GM19023 (cell line): ENCODE data around the gene MAGEC1.
"Not testable (repeated sequence)": the region's sequence is repeated elsewhere in the genome, so short reads cannot be mapped to it uniquely, and the experiment has no call there.

Source experiments
- ATAC-seq: cut with Tn5 transposase; IDR thresholded peaks from one replicate; pipeline ENCODE4 v1.9.1; 2021; ENCODE audit warnings: mild to moderate bottlenecking, moderate library complexity; ENCODE audit not compliant: unreplicated experiment

Gene MAGEC1, protein sequence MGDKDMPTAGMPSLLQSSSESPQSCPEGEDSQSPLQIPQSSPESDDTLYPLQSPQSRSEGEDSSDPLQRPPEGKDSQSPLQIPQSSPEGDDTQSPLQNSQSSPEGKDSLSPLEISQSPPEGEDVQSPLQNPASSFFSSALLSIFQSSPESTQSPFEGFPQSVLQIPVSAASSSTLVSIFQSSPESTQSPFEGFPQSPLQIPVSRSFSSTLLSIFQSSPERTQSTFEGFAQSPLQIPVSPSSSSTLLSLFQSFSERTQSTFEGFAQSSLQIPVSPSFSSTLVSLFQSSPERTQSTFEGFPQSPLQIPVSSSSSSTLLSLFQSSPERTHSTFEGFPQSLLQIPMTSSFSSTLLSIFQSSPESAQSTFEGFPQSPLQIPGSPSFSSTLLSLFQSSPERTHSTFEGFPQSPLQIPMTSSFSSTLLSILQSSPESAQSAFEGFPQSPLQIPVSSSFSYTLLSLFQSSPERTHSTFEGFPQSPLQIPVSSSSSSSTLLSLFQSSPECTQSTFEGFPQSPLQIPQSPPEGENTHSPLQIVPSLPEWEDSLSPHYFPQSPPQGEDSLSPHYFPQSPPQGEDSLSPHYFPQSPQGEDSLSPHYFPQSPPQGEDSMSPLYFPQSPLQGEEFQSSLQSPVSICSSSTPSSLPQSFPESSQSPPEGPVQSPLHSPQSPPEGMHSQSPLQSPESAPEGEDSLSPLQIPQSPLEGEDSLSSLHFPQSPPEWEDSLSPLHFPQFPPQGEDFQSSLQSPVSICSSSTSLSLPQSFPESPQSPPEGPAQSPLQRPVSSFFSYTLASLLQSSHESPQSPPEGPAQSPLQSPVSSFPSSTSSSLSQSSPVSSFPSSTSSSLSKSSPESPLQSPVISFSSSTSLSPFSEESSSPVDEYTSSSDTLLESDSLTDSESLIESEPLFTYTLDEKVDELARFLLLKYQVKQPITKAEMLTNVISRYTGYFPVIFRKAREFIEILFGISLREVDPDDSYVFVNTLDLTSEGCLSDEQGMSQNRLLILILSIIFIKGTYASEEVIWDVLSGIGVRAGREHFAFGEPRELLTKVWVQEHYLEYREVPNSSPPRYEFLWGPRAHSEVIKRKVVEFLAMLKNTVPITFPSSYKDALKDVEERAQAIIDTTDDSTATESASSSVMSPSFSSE

DNA sequence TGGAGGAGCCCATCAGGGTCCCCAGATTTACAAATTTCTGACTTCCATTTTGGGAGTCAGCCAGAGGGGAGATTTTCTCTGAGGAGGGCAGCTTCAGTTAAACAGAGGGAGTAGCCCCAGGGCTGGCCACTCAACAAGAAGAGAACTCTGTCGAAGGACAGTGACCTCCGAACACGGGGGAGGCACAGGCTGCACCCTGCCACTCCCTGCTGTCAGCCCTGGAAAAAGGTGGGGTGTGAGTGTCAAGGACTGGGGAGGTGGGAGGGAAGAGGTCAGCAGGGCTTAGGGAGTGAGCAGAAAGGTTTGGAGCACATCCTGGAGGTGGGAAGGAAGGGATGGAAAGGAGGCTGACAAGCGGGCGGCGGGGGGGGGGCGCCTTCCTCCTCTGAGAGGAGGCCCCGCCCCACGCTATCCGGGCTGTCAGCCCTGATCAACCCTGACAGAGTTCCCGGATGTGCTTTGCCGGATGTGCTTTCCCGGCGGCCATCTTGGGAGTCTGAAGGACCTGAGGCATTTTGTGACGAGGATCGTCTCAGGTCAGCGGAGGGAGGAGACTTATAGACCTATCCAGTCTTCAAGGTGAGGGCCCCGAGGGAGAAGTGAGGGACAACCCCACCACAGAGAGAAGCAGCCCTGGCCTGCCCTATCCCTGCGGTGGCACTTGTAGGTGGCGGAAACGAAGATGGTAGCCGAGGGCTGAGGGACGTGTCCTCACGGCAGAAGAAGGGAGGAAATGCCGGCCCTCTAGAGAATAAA is at the start of gene MAGEC1:
Gene MAGEC1, plus strand, starts transcription at position 495 of the 756 bp plus-strand sequence. CDS start 1,179 bp downstream, outside the sequence.
- no peak for ATAC-seq

DNA sequence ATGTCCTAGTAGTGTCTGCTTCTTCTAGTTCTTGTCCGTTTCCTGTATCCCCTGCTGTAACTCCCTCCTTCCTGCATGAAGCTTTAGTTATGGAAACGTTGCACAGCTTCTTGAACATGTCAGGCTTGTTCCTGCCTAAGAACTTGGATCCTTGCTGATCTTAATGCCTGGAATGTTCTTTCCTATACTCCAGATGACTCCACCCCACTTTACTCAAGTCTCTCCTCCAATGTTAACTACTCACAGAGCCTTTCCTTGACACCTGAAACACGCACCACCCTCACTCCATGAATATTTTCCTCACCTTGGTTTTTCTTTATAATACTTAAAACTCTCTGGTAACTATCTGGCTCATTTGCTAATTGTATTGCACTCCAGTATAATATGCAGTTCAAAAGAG is 46.2 kb upstream of the MAGEC1 start:
- ATAC-seq = no peak

DNA sequence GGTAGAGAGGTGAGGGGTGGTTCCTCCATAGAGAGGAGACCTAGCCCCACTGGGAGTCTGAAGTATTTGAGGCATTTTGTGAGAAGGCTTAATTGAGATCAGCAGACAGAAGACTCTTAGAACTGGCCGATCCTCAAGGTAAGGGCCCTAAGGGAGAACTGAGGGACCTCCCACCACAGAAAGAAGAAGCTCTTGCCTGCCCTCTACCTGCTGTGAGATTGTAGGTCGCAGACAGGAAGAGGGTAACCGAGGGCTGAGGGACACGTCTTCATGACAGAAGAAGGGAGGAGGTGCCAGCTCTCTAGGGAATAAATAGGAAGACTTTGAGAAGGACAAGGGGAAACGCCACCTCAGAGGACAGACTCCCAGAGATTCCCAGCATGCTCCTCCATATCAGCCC is 24.1 kb upstream of the MAGEC1 start:
- ATAC-seq = no peak

DNA sequence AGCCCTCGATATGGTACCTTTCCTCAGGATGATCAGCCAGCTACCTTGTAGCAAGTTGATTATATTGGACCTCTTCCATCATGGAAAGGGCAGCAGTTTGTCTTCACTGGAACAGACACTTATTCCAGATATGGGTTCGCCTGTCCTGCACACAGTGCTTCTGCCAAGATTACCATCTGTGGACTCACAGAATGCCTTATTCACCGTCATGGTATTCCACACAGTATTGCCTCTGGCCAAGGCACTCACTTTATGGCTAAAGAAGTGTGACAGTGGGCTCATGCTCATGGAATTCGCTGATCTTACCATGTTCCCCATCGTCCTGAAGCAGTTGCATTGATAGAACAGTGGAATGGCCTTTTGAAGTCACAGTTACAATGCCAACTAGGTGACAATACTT is 14.9 kb upstream of the MAGEC1 start:
- not testable (repeated sequence) for ATAC-seq

DNA sequence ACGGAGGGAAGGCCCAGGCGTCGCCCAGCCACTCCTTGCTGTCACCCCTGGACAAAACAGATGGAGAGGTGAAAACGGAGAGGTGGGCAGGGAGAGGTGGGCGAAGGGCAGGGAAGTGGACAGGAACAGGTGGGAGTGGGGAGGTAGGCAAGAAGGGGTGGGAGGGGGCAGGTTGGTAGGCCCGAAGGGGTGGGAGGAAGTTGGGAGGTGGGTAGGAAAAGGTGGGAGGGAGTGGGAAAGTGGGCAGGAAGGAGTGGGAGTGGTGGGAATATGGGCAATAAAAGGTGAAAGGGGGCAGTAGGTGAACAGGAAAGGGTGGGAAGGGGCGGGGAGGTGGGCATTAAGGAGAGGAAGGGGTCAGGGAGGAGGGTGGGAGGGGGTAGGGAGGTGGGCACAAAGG is 9.0 kb upstream of the MAGEC1 start:
- no peak for ATAC-seq

DNA sequence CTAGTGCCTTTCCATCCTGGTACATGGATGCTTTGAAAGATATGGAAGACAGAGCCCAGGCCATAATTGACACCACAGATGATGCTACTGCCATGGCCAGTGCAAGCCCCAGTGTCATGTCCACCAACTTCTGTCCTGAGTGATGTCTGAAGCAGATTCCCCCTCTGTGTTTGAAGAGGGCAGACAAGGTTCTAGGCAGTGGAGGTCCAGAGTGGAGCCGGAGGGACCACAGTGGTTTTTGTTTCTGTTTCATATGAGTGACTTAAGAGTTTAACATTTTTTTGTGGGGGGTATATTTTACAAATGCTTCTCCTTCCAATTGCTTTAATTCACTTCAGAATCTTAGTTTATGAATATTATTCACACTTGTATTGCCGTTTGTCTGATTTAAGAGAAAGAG is 6.0 kb upstream of the MAGEC1 start:
- ATAC-seq = no peak

DNA sequence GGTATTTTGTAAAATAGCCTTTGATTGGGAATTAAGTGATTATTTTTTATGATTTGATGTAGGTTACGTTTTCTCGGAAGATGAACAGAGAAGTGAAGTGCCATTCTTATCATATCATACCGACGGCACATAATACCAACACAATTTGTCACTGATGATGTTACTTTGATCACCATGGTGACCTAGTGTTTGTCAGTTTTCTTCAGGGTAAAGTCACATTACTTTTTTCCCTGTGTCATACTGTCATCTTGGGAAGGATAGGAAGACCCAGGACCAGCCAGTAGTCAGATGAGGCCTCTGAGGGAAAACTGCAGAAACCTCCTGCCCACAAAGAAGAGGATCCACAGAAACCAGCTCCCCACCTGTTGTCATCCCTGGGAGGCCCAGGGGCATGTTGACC is 1.3 kb upstream of the MAGEC1 start:
- no peak for ATAC-seq

DNA sequence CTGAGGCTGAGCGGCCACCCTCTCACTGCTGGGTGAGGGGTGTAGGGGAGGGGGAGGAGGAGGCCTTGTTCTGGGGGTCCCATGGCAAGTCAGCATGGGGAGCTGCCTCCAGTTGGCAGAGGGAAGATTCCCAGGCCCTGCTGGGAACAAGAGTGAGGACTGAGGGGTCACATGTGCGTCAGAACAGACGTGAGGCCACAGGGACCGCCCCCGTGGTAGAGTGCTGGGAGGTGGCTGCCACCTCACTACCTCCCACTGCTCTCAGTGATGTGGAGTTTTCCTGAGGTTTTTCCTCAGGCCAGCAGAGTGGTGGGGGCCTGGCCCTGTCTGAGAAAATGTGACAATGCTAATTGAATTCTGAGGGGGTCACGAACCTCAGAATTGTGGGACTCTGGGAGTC is 568 bp downstream of the MAGEC1 start:
- ATAC-seq = no peak

DNA sequence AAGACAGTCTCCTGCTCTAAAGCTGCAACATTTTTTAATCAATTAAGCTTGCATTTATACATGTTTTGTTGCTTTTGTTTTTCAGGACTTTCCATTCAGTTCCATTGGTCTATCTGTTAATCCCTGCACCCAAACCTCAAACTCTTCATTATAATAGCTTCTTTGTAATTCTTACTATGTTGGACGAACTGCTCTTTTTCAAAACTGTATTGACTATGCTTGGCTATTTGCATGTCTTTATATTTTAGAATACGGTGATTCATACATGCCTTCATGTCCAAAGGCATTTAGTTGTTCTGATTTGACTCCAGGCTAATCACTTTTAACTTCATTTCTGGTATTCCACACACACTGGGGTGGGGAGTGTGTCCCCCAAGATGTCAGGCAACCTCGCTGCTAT is 14.1 kb downstream of the MAGEC1 start:
- no peak for ATAC-seq

DNA sequence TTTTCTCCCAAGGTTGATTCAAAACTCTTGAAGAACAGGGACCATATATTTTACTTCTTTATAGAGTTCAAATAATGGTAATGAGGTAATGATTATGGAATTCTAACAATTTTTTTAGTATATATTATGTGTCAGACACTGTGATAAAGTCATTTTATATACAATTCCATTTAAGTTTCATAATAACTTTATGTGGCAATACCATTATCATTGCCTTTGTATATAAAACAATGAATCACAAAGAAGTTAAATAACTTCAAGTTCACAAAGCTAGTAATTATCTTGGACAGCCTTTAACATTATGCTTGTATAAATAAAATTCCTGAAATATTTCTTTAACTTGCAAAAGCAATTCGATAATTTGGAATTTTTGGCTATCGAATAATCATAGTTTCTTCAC is 20.6 kb downstream of the MAGEC1 start:
- ATAC-seq = no peak

DNA sequence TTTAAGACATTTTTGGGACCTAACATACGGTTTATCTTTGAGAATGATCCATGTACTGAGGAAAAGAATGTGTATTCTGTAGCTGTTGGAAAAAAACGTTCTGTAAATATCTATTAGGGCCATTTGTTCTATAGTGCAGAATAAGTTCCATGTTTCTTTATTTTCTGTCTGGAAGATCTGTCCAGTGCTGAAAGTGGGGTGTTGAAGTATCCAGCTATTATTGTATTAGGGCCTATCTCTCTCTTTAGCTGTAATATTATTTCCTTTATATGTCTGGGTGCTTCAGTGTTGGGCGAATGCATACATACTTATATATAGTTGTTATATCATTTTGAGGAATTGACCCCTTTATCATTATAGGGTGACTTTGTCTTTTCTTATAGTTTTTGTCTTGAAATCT is 24.7 kb downstream of the MAGEC1 start:
- no peak for ATAC-seq

DNA sequence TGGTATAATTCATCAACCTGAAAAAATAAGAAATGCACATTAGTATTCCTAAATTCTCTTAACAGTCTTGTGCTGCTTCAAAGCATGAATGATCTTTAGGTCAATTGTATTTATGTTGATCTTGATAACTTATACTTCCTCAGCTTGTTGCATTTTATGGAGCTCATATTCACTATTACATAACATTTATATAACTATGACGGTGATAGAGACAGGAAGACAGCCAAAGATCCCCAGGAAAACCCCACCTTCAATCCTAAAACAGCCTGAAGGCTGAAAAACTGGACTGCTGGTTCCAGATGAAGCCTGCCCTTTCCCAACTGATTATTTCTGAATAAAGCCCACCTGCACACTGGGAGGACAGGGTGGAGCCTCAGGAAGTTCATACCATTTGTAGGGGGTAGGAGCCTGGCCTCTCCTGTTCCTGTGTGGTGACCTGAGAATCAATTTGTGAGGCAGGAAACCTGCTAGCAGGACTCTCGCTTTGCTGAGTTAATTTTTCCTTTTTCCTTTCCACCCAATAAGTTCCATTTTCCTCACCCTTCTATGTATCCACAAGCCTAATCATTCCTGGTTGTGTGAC is 30.5 kb downstream of the MAGEC1 start:
- ATAC-seq = no peak

DNA sequence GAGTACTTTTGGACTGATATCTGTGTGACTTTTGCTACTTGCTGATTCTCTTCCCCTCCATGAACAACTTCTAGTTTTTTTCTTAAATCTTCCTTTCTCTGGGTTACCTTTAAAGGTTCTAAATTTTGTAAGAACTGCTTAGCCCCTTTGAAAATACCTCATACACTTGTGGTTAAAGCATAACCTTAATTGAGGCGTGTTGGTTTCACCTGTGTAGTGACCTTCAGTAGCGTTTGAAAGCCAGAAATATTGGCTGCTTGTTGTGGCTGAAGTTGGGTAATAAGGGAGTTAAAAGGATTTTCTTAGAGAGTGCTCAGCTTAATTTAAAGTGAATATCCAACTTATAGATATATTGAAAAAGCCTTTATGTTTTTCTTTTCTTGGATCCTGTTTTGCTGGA is 32.0 kb downstream of the MAGEC1 start:
- ATAC-seq = no peak

DNA sequence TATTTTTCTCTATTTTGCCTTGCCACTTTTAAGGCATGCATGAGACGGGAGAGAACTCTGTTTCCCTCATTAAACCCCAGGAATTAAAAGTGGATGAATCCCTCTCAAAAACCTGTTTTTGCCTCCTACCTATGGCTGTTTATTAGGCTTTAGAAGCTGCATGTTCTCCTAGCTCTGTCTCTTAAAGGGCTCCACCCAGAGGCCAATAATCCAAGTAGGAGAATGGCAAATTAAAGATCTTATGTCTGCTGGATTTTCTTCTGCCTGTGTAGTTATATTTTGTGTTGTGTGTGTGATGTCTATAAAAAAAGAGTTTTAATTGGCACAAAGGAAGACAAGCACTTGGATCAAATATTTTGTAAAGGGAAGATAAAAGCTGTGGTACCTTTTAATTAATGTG is 32.4 kb downstream of the MAGEC1 start:
- no peak for ATAC-seq

DNA sequence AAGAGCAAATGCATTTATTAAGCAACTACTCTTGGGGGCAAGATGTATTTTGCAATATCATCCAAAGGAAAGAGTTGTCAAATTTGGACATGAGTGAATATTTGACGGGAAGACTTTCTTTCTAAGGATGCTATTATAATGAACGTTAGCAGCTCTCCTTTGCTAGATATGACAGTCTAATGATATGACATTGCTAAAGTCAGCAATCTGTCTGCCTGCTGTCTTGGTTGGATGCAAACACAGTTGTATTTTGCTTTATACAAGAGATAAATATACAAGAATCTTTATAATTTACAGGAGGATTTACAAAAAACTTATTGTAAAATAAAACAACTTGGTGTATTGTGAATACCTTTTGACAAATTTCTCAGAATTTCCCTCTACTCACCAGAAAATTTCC is 37.5 kb downstream of the MAGEC1 start:
- no peak for ATAC-seq

DNA sequence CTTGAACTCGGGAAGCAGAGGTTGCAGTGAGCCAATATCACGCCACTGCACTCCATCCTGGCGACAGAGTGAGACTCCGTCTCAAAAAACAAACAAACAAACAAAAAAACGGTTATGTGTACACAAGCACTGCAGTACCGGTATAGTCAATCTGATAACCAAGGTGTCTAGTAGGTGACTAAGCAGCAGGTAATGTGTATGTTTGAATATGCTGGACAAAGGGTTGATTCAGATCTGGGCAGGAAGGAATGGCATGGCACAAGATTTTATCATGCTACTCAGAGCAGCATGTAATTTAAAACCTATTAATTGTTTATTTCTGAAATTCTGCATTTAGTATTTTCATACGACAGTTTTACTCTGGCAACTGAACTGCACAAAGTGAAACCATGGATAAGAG is 41.7 kb downstream of the MAGEC1 start:
- ATAC-seq = no peak

DNA sequence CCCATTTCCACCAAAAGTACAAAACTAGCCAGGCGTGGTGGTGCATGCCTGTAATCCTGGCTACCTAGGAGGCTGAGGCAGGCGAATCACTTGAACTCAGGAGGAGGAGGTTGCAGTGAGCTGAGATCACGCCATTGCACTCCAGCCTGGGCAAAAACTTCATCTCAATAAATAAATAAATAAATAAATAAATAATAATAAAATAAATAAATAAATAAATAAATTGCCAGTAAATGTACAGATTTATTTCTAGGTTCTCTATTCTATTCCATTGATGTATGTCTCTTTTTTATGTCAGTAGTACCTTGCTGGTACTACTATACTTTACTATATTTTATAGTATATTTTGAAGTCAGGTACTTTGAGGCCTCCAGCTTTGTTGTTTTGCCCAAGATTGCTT is 43.7 kb downstream of the MAGEC1 start:
- ATAC-seq = no peak

DNA sequence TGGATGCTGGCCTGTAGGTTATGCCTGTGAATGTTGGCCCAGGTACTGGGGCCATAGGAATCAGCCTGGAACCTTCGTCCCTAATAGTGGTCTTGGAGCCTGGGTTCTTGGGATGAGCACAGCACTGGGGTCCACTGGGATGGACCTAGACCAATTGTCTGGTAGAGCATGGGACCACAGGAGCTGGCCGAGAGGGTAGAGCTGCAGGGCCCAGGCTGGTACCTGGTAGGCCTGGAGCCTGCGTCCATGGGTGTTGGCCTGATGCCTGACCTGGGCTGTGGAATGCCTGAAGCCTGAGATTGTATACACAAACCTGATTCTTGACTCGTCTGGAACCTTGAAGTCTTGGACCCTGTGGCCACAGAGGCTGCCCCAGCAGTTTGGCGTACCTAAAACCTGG is 48.9 kb downstream of the MAGEC1 start:
- ATAC-seq = no peak

DNA sequence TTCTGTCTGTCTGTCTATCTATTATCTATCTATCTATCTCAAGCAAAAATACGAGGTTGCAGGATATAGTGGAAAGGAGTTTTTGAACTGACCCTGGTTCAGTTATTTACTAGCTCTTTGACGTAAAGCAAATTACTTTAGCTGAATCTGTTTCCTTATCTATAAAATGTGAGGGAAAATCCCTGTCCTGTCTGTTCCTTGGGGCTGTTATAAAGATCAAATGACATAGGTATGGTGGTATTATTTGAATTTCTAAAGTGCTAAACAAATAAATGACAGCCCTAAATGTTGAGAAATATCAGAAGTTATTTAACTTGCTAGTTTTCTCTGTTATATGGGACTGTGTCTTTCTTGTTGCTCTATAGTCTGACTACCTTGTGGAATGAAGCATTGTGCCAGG is 55.0 kb downstream of the MAGEC1 start:
- ATAC-seq = no peak
